ENCODE data around the gene PRUNE2. TPM values are rescaled to one million over a fixed set of nuclear protein-coding genes. Genes with fewer than 3 reads are reported as not detected.

PRUNE2 gene
- total RNA-seq, 1 experiment from 2014 or later, result 3.5 TPM

DNA sequence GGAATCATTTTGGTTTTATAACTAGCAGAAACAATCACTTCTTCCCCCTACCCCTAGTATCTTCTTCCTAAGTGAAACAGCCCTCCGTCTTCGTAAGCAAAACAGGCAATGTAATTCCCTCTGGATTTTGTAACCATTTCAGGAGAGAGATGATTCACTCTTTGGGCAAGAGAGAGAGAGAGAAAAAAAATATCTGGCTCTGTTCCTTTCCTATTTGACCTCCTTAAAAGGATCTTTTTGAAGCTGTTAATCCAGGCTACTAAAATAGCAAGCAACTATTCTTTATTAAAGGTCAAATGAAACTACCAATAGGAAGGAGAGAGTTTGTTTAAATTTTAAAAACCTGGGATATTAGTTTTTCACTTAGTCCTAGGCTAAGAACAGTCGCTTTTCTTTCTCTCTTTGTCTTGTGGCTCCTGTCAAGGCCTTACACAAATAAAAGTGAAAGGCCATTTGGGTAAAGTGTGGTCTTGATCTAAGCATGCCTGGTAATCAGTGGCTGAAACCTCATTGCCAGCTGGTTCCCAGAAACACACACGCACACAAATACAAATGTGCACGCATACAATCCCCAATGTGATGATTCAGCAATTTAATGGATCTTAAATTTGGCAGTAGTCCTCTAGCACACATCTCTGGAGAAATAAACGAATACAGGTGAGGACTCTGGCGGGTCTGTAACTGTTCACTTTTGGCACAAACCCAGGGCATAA is 70.2 kb downstream of the PRUNE2 start:
- CTCF ChIA-PET, result no interaction called here

DNA sequence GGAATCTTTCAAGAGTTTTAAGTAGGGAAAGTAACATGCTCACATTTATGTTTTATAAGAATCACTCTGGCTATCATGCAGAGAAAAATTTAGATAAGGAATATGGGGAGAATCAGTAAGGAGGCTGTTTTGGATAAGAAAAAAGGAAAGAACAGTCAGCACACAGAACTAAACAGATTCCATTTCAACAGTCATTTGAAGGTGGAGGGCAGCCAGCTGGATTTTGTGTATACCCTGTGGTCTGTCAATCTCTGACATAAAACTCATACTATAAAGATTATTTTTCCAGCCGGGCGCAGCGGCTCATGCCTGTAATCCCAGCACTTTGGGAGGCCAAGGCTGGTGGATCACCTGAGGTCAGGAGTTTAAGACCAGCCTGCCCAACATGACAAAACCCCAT is 77.5 kb downstream of the PRUNE2 start:
- Histone ChIP-seq H3K27me3 (replicated peaks; ENCODE audit: control insufficient read depth, insufficient read depth, low read length) (no peaks in the 10 kb centered on the region), H3K9me3 (no peaks in the 10 kb centered on the region), H3K36me3 (ENCODE audit: control insufficient read depth, insufficient read depth, low read length) (no peaks in the 10 kb centered on the region), H3K4me1 (no peaks in the 10 kb centered on the region), H3K4me3 (ENCODE audit: low read depth, low read length) (no peak overlapping the region)
- CTCF ChIA-PET, result no interaction called here
- peak overlapping the region; percentile 15 for H3K27ac Mint-ChIP-seq (ENCODE audit: unreplicated experiment)
- intact Hi-C loops (cut with micrococcal nuclease; ENCODE audit: unreplicated experiment), result no loop called here
- DNase-seq, result no peak
- H3K4me1 Mint-ChIP-seq (ENCODE audit: low read depth, unreplicated experiment), result peaks cover 6% of the 10 kb centered on the region
- H3K36me3 Mint-ChIP-seq (ENCODE audit: insufficient read depth, unreplicated experiment), result no peaks in the 10 kb centered on the region
- no peak overlapping the region for H3K4me3 Mint-ChIP-seq (ENCODE audit: unreplicated experiment)
- POLR2A ChIA-PET, result no interaction called here
- TF ChIP-seq, protein P1, sequence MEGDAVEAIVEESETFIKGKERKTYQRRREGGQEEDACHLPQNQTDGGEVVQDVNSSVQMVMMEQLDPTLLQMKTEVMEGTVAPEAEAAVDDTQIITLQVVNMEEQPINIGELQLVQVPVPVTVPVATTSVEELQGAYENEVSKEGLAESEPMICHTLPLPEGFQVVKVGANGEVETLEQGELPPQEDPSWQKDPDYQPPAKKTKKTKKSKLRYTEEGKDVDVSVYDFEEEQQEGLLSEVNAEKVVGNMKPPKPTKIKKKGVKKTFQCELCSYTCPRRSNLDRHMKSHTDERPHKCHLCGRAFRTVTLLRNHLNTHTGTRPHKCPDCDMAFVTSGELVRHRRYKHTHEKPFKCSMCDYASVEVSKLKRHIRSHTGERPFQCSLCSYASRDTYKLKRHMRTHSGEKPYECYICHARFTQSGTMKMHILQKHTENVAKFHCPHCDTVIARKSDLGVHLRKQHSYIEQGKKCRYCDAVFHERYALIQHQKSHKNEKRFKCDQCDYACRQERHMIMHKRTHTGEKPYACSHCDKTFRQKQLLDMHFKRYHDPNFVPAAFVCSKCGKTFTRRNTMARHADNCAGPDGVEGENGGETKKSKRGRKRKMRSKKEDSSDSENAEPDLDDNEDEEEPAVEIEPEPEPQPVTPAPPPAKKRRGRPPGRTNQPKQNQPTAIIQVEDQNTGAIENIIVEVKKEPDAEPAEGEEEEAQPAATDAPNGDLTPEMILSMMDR (IDR thresholded peaks at IDR 0.05; ENCODE audit: insufficient read depth in 1 of 2, low read depth in 1 of 2, low read length in 1 of 2, severe bottlenecking in 1 of 2, unreplicated experiment in 1 of 2), result no peak
- no peaks in the 10 kb centered on the region for H3K9me3 Mint-ChIP-seq (ENCODE audit: unreplicated experiment)
- no TSS peak for BruUV-seq (replicated peaks)
- H3K27me3 Mint-ChIP-seq (ENCODE audit: insufficient read depth, unreplicated experiment), result no peaks in the 10 kb centered on the region

More for the DNA sequence above, 70.2 kb downstream of the PRUNE2 start:
- no peak for DNase-seq
- Histone ChIP-seq H3K36me3 (ENCODE audit: control insufficient read depth, insufficient read depth, low read length) (no peaks in the 10 kb centered on the region), H3K4me1 (no peaks in the 10 kb centered on the region), H3K4me3 (ENCODE audit: low read depth, low read length) (no peak overlapping the region), H3K27me3 (replicated peaks; ENCODE audit: control insufficient read depth, insufficient read depth, low read length) (no peaks in the 10 kb centered on the region), H3K9me3 (no peaks in the 10 kb centered on the region)
- no TSS peak for BruUV-seq (replicated peaks)
- POLR2A ChIA-PET, result no interaction called here
- TF ChIP-seq, protein P1 (IDR thresholded peaks at IDR 0.05; ENCODE audit: insufficient read depth in 1 of 2, low read depth in 1 of 2, low read length in 1 of 2, severe bottlenecking in 1 of 2, unreplicated experiment in 1 of 2), result no peak
- Mint-ChIP-seq H3K36me3 (ENCODE audit: insufficient read depth, unreplicated experiment) (no peaks in the 10 kb centered on the region), H3K9me3 (ENCODE audit: unreplicated experiment) (no peaks in the 10 kb centered on the region), H3K4me1 (ENCODE audit: low read depth, unreplicated experiment) (no peaks in the 10 kb centered on the region), H3K27ac (ENCODE audit: unreplicated experiment) (no peak overlapping the region), H3K27me3 (ENCODE audit: insufficient read depth, unreplicated experiment) (no peaks in the 10 kb centered on the region), H3K4me3 (ENCODE audit: unreplicated experiment) (no peak overlapping the region)
- intact Hi-C loops (cut with micrococcal nuclease; ENCODE audit: unreplicated experiment), result no loop called here

DNA sequence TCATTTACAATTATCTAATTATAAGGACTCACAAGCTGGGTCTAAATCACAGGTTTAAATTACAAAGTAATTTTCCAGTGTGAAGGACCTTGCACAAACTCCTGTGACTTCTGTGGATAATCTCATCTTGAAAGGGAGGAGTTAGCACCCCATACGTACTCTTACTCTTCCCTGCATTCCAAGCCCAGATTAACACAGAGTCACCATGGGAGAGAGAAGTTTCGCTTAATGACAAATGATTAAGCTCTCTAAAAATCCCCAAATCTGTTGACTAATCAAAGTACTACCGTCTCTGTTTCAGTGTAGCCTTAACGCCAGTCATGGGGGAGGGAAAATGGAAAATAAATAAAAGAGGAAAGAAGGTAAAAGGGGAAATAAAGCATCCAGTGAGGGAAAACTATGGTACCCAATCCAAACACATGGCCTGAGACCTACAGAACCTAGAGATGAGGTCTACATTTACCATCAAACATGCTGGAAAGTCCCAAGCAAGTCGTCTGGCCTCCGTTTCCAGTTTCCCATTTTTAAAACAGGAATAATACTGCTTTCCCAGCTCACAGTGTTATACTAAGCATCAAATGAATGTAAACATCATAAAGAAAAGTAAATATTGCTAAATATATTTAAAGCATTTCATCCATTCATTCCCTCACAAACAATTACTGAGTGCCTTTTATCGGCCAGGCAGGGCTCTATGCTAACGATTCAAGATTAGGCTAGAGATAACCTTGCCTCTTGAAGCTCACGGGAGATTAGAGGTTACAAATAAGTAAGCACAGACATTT is 78.4 kb downstream of the PRUNE2 start:
- Histone ChIP-seq H3K36me3 (ENCODE audit: control insufficient read depth, insufficient read depth, low read length) (no peaks in the 10 kb centered on the region), H3K4me1 (no peaks in the 10 kb centered on the region), H3K4me3 (ENCODE audit: low read depth, low read length) (no peak overlapping the region), H3K9me3 (no peaks in the 10 kb centered on the region), H3K27me3 (replicated peaks; ENCODE audit: control insufficient read depth, insufficient read depth, low read length) (no peaks in the 10 kb centered on the region)
- Mint-ChIP-seq H3K4me3 (ENCODE audit: unreplicated experiment) (no peak overlapping the region), H3K27me3 (ENCODE audit: insufficient read depth, unreplicated experiment) (no peaks in the 10 kb centered on the region), H3K9me3 (ENCODE audit: unreplicated experiment) (no peaks in the 10 kb centered on the region), H3K4me1 (ENCODE audit: low read depth, unreplicated experiment) (peaks cover 6% of the 10 kb centered on the region), H3K27ac (ENCODE audit: unreplicated experiment) (peak overlapping the region; percentile 15), H3K36me3 (ENCODE audit: insufficient read depth, unreplicated experiment) (no peaks in the 10 kb centered on the region)
- ChIA-PET POLR2A (no interaction called here), CTCF (no interaction called here)
- intact Hi-C loops (cut with micrococcal nuclease; ENCODE audit: unreplicated experiment), result no loop called here
- TF ChIP-seq, protein P1 (IDR thresholded peaks at IDR 0.05; ENCODE audit: insufficient read depth in 1 of 2, low read depth in 1 of 2, low read length in 1 of 2, severe bottlenecking in 1 of 2, unreplicated experiment in 1 of 2), result no peak
- peak in 1 of 2 experiments; percentile 20 for DNase-seq
- no TSS peak for BruUV-seq (replicated peaks)

Measured in Caco-2 (cell line).